HG02885 (cell line): ENCODE data around the gene PPP1R18.

Source experiments
- ATAC-seq: cut with Tn5 transposase; IDR thresholded peaks from one replicate; pipeline ENCODE4 v1.9.1; 2021; ENCODE audit warnings: mild to moderate bottlenecking; ENCODE audit not compliant: unreplicated experiment, poor library complexity

The PPP1R18 gene

GRCh38 chr6:30690403-30691207 lies 4.2 kb upstream of the PPP1R18 start, which contains the start of gene NRM:
Gene NRM, minus strand, starts transcription at chr6:30690984. Its CDS starts 10 bp downstream, at chr6:30690974.
- peak; percentile 45 for ATAC-seq

GRCh38 chr6:30689985-30690384 lies 3.5 kb upstream of the PPP1R18 start:
- no peak for ATAC-seq

GRCh38 chr6:30689022-30689865 lies 2.8 kb upstream of the PPP1R18 start:
- no peak for ATAC-seq

- ATAC-seq = no peak
Measured at GRCh38 chr6:30688569-30688968, 2.1 kb upstream of the PPP1R18 start.

GRCh38 chr6:30687659-30688431 lies 1.4 kb upstream of the PPP1R18 start:
- ATAC-seq = no peak

GRCh38 chr6:30686908-30687658 lies 638 bp upstream of the PPP1R18 start:
- ATAC-seq = peak; percentile 42

- no peak for ATAC-seq
Measured at GRCh38 chr6:30685157-30686008, 1.1 kb downstream of the PPP1R18 start.

GRCh38 chr6:30684386-30685156 lies 1.9 kb downstream of the PPP1R18 start:
- no peak for ATAC-seq

GRCh38 chr6:30683980-30684338 lies 2.5 kb downstream of the PPP1R18 start:
- no peak for ATAC-seq

GRCh38 chr6:30683183-30683979 lies 3.1 kb downstream of the PPP1R18 start:
- no peak for ATAC-seq

GRCh38 chr6:30682143-30683117 lies 4.0 kb downstream of the PPP1R18 start:
- peak; percentile 48 for ATAC-seq

GRCh38 chr6:30681766-30682142 lies 4.7 kb downstream of the PPP1R18 start:
- no peak for ATAC-seq

- no peak for ATAC-seq
Measured at GRCh38 chr6:30679765-30680535, 6.5 kb downstream of the PPP1R18 start.

- ATAC-seq = peak; percentile 65
Measured at GRCh38 chr6:30678964-30679726, 7.3 kb downstream of the PPP1R18 start.
